HepG2 (cell line): ENCODE results near the gene RNF149. TPM values are rescaled to one million over a fixed set of nuclear protein-coding genes. Genes with fewer than 3 reads are reported as not detected.

Experiments
- ATAC-seq: fragments of 200-7000 bp; cut with Tn5 transposase; 3 replicates; pipeline ENCODE4 v1.9.1; 2020; ENCODE audit warnings: mild to moderate bottlenecking, moderate library complexity
- BruUV-seq: library from RNA; stranded (reverse); fragments of 400-500 nt; replicated peaks from 2 replicates; lab custom pipeline; 2021; lab: Mats Ljungman, UMichigan
- CTCF ChIA-PET: fragments of 300-600 bp; formaldehyde crosslinking; extraction: SDS; loops from one replicate; lab custom pipeline; 2021; ENCODE audit warnings: low total read pairs, inconsistent platforms, low intra/inter-chr PET ratio; lab: Yijun Ruan, JAX
- POLR2A ChIA-PET: fragments of 350-600 bp; sonication (Branson Sonifier 250); formaldehyde crosslinking; loops from one replicate; lab custom pipeline; 2020; ENCODE audit warnings: antibody characterized with exemption, inconsistent platforms; lab: Yijun Ruan, JAX
- DNase-seq: peaks from one replicate; pipeline ENCODE4 v3.0.0-alpha.2; 2015; ENCODE audit warnings: low spot score
- FAIRE-seq: peaks from 3 replicates; lab custom pipeline; 2011; peaks lifted over from hg19 to GRCh38; lab: Jason Lieb, UNC
- H2AFZ ChIP-seq: one replicate; pipeline ENCODE4 v1.6.1; 2011; ENCODE audit warnings: low read length, inconsistent platforms
- H3K27ac ChIP-seq: fragments of 300-600 bp; 3 replicates; pipeline ENCODE4 v1.8.0; 2011; ENCODE audit warnings: mixed run types, mild to moderate bottlenecking, mixed read lengths, low read length, inconsistent platforms; ENCODE audit not compliant: insufficient read depth; ENCODE audit errors: extremely low read length
- H3K27me3 ChIP-seq, 2 experiments: fragments of 200-600 bp in 1 of 2; 2 replicates in 1 of 2; 3 replicates in 1 of 2; pipeline versions ENCODE4 v1.6.0 to v1.8.0; 2011; ENCODE audit warnings: low read length in 2 of 2, mild to moderate bottlenecking in 2 of 2, moderate library complexity in 2 of 2, inconsistent platforms in 1 of 2; ENCODE audit not compliant: insufficient read depth in 2 of 2, control insufficient read depth in 1 of 2
- H3K36me3 ChIP-seq, 2 experiments: fragments of 200-600 bp in 1 of 2; replicated peaks in 1 of 2; 2 replicates in 1 of 2; 3 replicates in 1 of 2; pipeline versions ENCODE4 v1.5.1 to v1.8.0; 2011; ENCODE audit warnings: low read length in 2 of 2, inconsistent platforms in 1 of 2; ENCODE audit not compliant: insufficient read depth in 2 of 2, control insufficient read depth in 1 of 2
- H3K4me1 ChIP-seq: 2 replicates; pipeline ENCODE4 v1.5.1; 2012; ENCODE audit warnings: low read length, inconsistent platforms; ENCODE audit not compliant: insufficient read depth
- H3K4me2 ChIP-seq: 2 replicates; pipeline ENCODE4 v1.6.0; 2011; ENCODE audit warnings: low read depth, low read length, inconsistent platforms
- H3K4me3 ChIP-seq, 3 experiments: fragments of 200-600 bp in 1 of 3; sonication (generic), shearing (Covaris generic) in 1 of 3; replicated peaks in 1 of 3; 2 replicates each; pipeline ENCODE4 v1.5.1; 2011 to 2016; ENCODE audit warnings: low read length in 3 of 3, inconsistent platforms in 2 of 3, low read depth in 2 of 3, mild to moderate bottlenecking in 2 of 3, control low read depth in 1 of 3, mixed read lengths in 1 of 3; ENCODE audit not compliant: insufficient read depth in 1 of 3
- H3K79me2 ChIP-seq: one replicate; pipeline ENCODE4 v1.6.1; 2011; ENCODE audit warnings: low read length, inconsistent platforms; ENCODE audit not compliant: insufficient read depth
- H3K9ac ChIP-seq: 2 replicates; pipeline ENCODE4 v1.6.0; 2011; ENCODE audit warnings: mild to moderate bottlenecking, low read depth, low read length, inconsistent platforms; ENCODE audit not compliant: insufficient read depth
- H3K9me3 ChIP-seq: 2 replicates; pipeline ENCODE4 v1.5.1; 2012; ENCODE audit warnings: mild to moderate bottlenecking, low read length
- H4K20me1 ChIP-seq: 2 replicates; pipeline ENCODE4 v1.6.0; 2011; ENCODE audit warnings: inconsistent platforms, mild to moderate bottlenecking, low read length, moderate library complexity; ENCODE audit not compliant: insufficient read depth
- CCDC6 ChIP-seq: sonication (generic); formaldehyde crosslinking; IDR thresholded peaks from 2 replicates; pipeline ENCODE4 v1.8.1; 2022; ENCODE audit warnings: mild to moderate bottlenecking, missing genetic modification reagents, moderate library complexity
- DPF2 ChIP-seq: sonication (generic); formaldehyde crosslinking; IDR thresholded peaks from 2 replicates; pipeline ENCODE4 v1.4.0; 2020; ENCODE audit warnings: mild to moderate bottlenecking, low read depth, missing genetic modification reagents, borderline replicate concordance
- GPBP1L1 ChIP-seq: sonication (generic); formaldehyde crosslinking; IDR thresholded peaks from 2 replicates; pipeline ENCODE4 v1.5.0; 2020; ENCODE audit warnings: mild to moderate bottlenecking, missing genetic modification reagents
- KLF6 ChIP-seq: IDR thresholded peaks from 2 replicates; pipeline ENCODE4 v1.8.0; 2016; ENCODE audit warnings: missing biosample characterization, missing genetic modification reagents
- MED1 ChIP-seq: sonication (generic); formaldehyde crosslinking; IDR thresholded peaks from 2 replicates; pipeline ENCODE4 v1.4.0; 2020; ENCODE audit warnings: missing genetic modification reagents
- NR2F6 ChIP-seq, 2 experiments: IDR thresholded peaks; 2 replicates each; pipeline ENCODE4 v1.6.1; 2016; ENCODE audit warnings: antibody characterized with exemption in 1 of 2, mild to moderate bottlenecking in 1 of 2
- PCBP1 ChIP-seq: fragments of 200-400 bp; formaldehyde crosslinking; IDR thresholded peaks from 2 replicates; pipeline ENCODE4 v1.6.1; 2017; ENCODE audit warnings: mild to moderate bottlenecking, low read depth, low read length, borderline replicate concordance
- POGK ChIP-seq: sonication (generic); formaldehyde crosslinking; conservative IDR thresholded peaks from 2 replicates; pipeline ENCODE4 v1.8.0; 2022; ENCODE audit warnings: mild to moderate bottlenecking, moderate library complexity, missing genetic modification reagents
- POLR2AphosphoS5 ChIP-seq: IDR thresholded peaks from 2 replicates; pipeline ENCODE4 v1.6.1; 2012; ENCODE audit warnings: low read depth, low read length
- RBM22 ChIP-seq: fragments of 200-400 bp; formaldehyde crosslinking; optimal IDR thresholded peaks from 2 replicates; pipeline ENCODE3; 2017; ENCODE audit warnings: mild to moderate bottlenecking, low read length, moderate library complexity
- SALL1 ChIP-seq: sonication (generic); formaldehyde crosslinking; IDR thresholded peaks from 2 replicates; pipeline ENCODE4 v1.8.0; 2022; ENCODE audit warnings: mild to moderate bottlenecking, missing genetic modification reagents
- THYN1 ChIP-seq: sonication (generic); formaldehyde crosslinking; IDR thresholded peaks from 2 replicates; pipeline ENCODE4 v1.8.1; 2023; ENCODE audit warnings: low read depth, mild to moderate bottlenecking, moderate library complexity, missing genetic modification reagents, borderline replicate concordance
- ZKSCAN1 ChIP-seq: fragments of 150-350 bp; IDR thresholded peaks from 2 replicates; pipeline ENCODE4 v1.6.1; 2014; ENCODE audit warnings: low read length
- ZNF180 ChIP-seq: sonication (generic); formaldehyde crosslinking; IDR thresholded peaks from 2 replicates; pipeline ENCODE4 v1.4.0; 2020; ENCODE audit warnings: low read depth, missing genetic modification reagents, borderline replicate concordance
- ZNF275 ChIP-seq: sonication (generic); formaldehyde crosslinking; IDR thresholded peaks from 2 replicates; pipeline ENCODE4 v1.8.0; 2022; ENCODE audit warnings: missing genetic modification reagents, mild to moderate bottlenecking, inconsistent platforms, borderline replicate concordance
- ZNF280D ChIP-seq: sonication (generic); formaldehyde crosslinking; IDR thresholded peaks from 2 replicates; pipeline ENCODE4 v1.5.1; 2020; ENCODE audit warnings: mild to moderate bottlenecking, missing genetic modification reagents
- ZNF580 ChIP-seq: IDR thresholded peaks from 2 replicates; pipeline ENCODE4 v1.6.1; 2016; ENCODE audit warnings: low read depth, borderline replicate concordance
- WGBS: methylation state at CpG from one replicate; pipeline ENCODE4 v1.1.6; 2017; ENCODE audit warnings: low lambda C conversion rate; 5-methylcytosine and 5-hydroxymethylcytosine counted together
- in situ Hi-C: cut with HindIII; loops from 2 replicates; pipeline ENCODE4 v1.10.0; 2017; ENCODE audit warnings: low pct_unique_long_range_greater_than_20kb; ENCODE audit not compliant: extremely low pct_ligation_motif_present
- intact Hi-C: fragments of 100-400 bp; cut with micrococcal nuclease; formaldehyde crosslinking; loops from one replicate; pipeline ENCODE4 v1.10.0; 2022; ENCODE audit not compliant: unreplicated experiment
- polyA plus RNA-seq, 8 experiments: library from polyadenylated mRNA; depleted of rRNA in 3 of 8; stranded (reverse) in 7 of 8; unstranded in 1 of 8; fragments of >200 nt; fragmentation: Illumina TruSeq in 4 of 8; extraction: Trizol in 4 of 8; gene quantifications; 2 replicates each; pipeline versions ENCODE4 v1.2.1 to v1.2.3, GENCODE V29; 2011 to 2016; ENCODE audit warnings: low read depth in 4 of 8, missing spikeins in 1 of 8, mixed read lengths in 1 of 8; ENCODE audit not compliant: insufficient read depth in 1 of 8
- total RNA-seq, 5 experiments: library from RNA; depleted of rRNA; stranded (reverse); fragments of >200 nt; fragmentation: Illumina TruSeq; extraction: Trizol; gene quantifications; 2 replicates each; pipeline ENCODE4 v1.2.3, GENCODE V29; 2016; ENCODE audit warnings: low read depth in 1 of 5

Gene RNF149
- total and polyA plus RNA-seq, 2 of the 13 experiments (the other 11 are each of a cell fraction or from before 2014, with no cell fraction given) = 87.6 to 109 TPM

GRCh38 chr2:101282980-101283379 is 25.5 kb downstream of the RNF149 start:
- Histone ChIP-seq H3K36me3 (peaks cover 36 to 92% of the 10 kb centered on the region in 2 experiments), H3K79me2 (peaks cover 6% of the 10 kb centered on the region), H4K20me1 (no peaks in the 10 kb centered on the region), H3K27ac (no peak overlapping the region), H2AFZ (no peak overlapping the region), H3K4me2 (no peak overlapping the region), H3K9ac (no peak overlapping the region), H3K4me3 (no peak overlapping the region), H3K9me3 (no peaks in the 10 kb centered on the region), H3K27me3 (no peaks in the 10 kb centered on the region), H3K4me1 (peaks cover 14% of the 10 kb centered on the region)
- CTCF ChIA-PET = no interaction called here
- FAIRE-seq (no peak), ATAC-seq (no peak), DNase-seq (no peak)
- intact Hi-C loops (no loop called here), in situ Hi-C loops (no loop called here)
- POLR2A ChIA-PET = no interaction called here
- WGBS = 99% methylated on average over 3 of the region's 3 CpGs
- TF ChIP-seq ZNF280D (CRISPR knock-in tag) (no peak), ZNF275 (no peak), CCDC6 (CRISPR knock-in tag) (no peak), MED1 (no peak), NR2F6 (IDR thresholded peaks at IDR 0.05) (no peak), NR2F6 (CRISPR knock-in tag; IDR thresholded peaks at IDR 0.05) (no peak), DPF2 (no peak), KLF6 (CRISPR knock-in tag) (no peak), GPBP1L1 (CRISPR knock-in tag) (no peak), PCBP1 (no peak), POLR2AphosphoS5 (peak; percentile 17; the same call in 1 of the 2 replicates), ZNF180 (CRISPR knock-in tag) (no peak), RBM22 (peak; percentile 67), THYN1 (no peak), SALL1 (no peak), ZKSCAN1 (no peak), POGK (CRISPR knock-in tag) (no peak), ZNF580 (no peak)
- no TSS peak for BruUV-seq
